GM18520 (cell line): Measurements from ENCODE around the gene PLCB3.

ENCODE experiments used
- ATAC-seq: cut with Tn5 transposase; IDR thresholded peaks from one replicate; pipeline ENCODE4 v1.9.1; 2021; ENCODE audit not compliant: unreplicated experiment

The PLCB3 gene

GRCh38 chr11:64285885-64286800 lies 34.8 kb downstream of the PLCB3 start:
- no peak for ATAC-seq

GRCh38 chr11:64286801-64287159 lies 35.5 kb downstream of the PLCB3 start:
- no peak for ATAC-seq

- no peak for ATAC-seq
These were observed 36.5 kb downstream of the PLCB3 start for GRCh38 chr11:64287676-64288352.

- ATAC-seq: no peak
These were observed 37.0 kb downstream of the PLCB3 start for GRCh38 chr11:64288353-64288750.

- no peak for ATAC-seq
These were observed 37.8 kb downstream of the PLCB3 start for GRCh38 chr11:64289002-64289564.

- no peak for ATAC-seq
These were observed 39.3 kb downstream of the PLCB3 start for GRCh38 chr11:64290352-64291261.

GRCh38 chr11:64291262-64291751 lies 40.0 kb downstream of the PLCB3 start, which contains the start of gene KCNK4:
Gene KCNK4, plus strand, starts transcription at chr11:64291302. Its CDS starts 1,717 bp downstream, at chr11:64293019.
- ATAC-seq: no peak

- ATAC-seq: no peak
These were observed 40.6 kb downstream of the PLCB3 start for GRCh38 chr11:64291752-64292459.

- no peak for ATAC-seq
These were observed 41.3 kb downstream of the PLCB3 start for GRCh38 chr11:64292460-64293254.

GRCh38 chr11:64294774-64295173 lies 43.4 kb downstream of the PLCB3 start:
- no peak for ATAC-seq

GRCh38 chr11:64295760-64296159 lies 44.4 kb downstream of the PLCB3 start:
- no peak for ATAC-seq

GRCh38 chr11:64296236-64296635 lies 44.9 kb downstream of the PLCB3 start:
- ATAC-seq: no peak

GRCh38 chr11:64296830-64297698 lies 45.7 kb downstream of the PLCB3 start:
- no peak for ATAC-seq

GRCh38 chr11:64297699-64298358 lies 46.5 kb downstream of the PLCB3 start:
- ATAC-seq: no peak

GRCh38 chr11:64298966-64299846 lies 47.9 kb downstream of the PLCB3 start:
- ATAC-seq: no peak

- no peak for ATAC-seq
These were observed 48.7 kb downstream of the PLCB3 start, which contains the start of gene CATSPERZ for GRCh38 chr11:64299847-64300648. Gene CATSPERZ, plus strand, starts transcription at chr11:64300358. Its CDS starts 53 bp downstream, at chr11:64300411.
